ENCODE data around the gene TMEM270.
"Not testable (repeated sequence)": the region's sequence is repeated elsewhere in the genome, so short reads cannot be mapped to it uniquely, and the experiment has no call there.

The TMEM270 gene, protein sequence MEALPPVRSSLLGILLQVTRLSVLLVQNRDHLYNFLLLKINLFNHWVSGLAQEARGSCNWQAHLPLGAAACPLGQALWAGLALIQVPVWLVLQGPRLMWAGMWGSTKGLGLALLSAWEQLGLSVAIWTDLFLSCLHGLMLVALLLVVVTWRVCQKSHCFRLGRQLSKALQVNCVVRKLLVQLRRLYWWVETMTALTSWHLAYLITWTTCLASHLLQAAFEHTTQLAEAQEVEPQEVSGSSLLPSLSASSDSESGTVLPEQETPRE

DNA sequence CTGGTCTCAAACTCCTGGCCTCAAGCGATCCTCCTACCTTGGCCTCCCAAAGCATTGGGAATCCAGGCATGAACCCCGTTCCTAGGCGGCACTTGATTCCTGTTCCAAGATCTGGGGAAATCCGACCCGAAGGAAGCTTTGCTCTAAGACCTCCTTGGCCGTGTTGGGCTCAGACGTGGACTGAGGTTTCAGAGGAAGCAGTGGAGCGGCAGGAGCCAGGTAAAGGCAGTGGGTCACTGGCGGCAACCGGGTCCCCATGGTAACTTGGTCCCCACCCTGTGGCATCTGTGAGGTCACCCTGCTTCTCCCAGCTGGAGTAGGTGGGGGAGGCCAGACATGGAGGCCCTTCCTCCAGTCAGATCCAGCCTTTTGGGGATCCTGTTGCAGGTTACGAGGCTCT, at the start of gene TMEM270:
Gene TMEM270 (plus strand): TSS at position 301 of the 400 bp plus-strand sequence. CDS start 36 bp downstream, at position 337.
- Histone ChIP-seq H3K36me3 (ENCODE audit: insufficient read depth, low read length) (no peaks in the 10 kb centered on the region), H3K9me3 (ENCODE audit: low read length) (no peaks in the 10 kb centered on the region), H3K4me3 (ENCODE audit: low read depth in 1 of 2, low read length in 2 of 2) (no peak within 1 kb of the TSS), H3K4me1 (ENCODE audit: insufficient read depth, low read length) (no peaks in the 10 kb centered on the region), H3K27me3 (ENCODE audit: control insufficient read depth in 1 of 2, insufficient read depth in 2 of 2, low read length in 2 of 2) (peaks cover 0 to 1% of the 10 kb centered on the region in 2 donors), H3K27ac (ENCODE audit: low read depth, low read length) (no peak within 1 kb of the TSS), H3K9ac (ENCODE audit: low read length) (no peak within 1 kb of the TSS)

DNA sequence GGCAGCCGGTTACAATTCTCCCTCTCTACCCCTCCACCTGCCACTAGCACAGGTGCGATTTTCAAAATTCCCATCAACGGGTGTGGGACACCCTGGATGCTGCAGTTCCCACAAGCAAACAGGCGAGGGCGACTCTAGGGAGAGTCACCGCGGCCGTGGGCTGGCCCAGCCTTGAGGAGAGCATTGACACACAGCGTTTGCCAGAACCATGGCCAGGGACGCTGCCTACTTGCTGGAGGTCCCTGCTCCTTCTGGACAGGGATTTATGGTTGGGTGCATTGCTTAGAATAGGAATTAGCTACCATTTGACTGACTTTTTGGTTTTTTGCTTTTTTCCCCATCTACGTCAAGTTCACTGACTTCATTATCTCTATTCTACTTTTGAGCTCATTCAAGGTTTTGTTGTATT, 49.2 kb upstream of the TMEM270 start:
- Histone ChIP-seq H3K27me3 (ENCODE audit: control insufficient read depth in 1 of 2, insufficient read depth in 2 of 2, low read length in 2 of 2) (peaks cover 0 to 10% of the 10 kb centered on the region in 2 donors), H3K9me3 (ENCODE audit: low read length) (no peaks in the 10 kb centered on the region), H3K4me1 (ENCODE audit: insufficient read depth, low read length) (no peaks in the 10 kb centered on the region), H3K4me3 (ENCODE audit: low read depth in 1 of 2, low read length in 2 of 2) (no peak overlapping the region), H3K9ac (ENCODE audit: low read length) (no peak overlapping the region), H3K36me3 (ENCODE audit: insufficient read depth, low read length) (no peaks in the 10 kb centered on the region), H3K27ac (ENCODE audit: low read depth, low read length) (no peak overlapping the region)

DNA sequence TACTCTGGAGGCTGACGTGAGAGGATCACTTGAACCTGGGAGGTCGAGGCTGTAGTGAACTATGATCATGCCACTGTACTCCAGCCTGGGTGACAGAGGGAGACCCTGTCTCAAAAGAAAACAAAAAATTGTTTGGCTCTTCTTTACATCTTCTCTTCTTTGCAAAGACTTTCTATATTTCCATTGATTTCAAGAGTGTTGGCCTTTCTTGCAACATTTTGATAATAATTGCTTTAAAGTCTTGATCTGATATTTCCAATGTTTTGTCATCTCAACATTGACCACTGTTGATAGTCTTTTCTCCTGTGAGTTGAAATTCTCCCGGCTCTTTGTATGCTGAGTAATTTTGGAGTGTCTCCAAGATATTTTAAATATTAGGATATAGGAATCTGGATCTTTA, 48.0 kb upstream of the TMEM270 start:
- Histone ChIP-seq H3K27ac (ENCODE audit: low read depth, low read length) (no peak overlapping the region), H3K4me3 (ENCODE audit: low read depth in 1 of 2, low read length in 2 of 2) (no peak overlapping the region), H3K27me3 (ENCODE audit: control insufficient read depth in 1 of 2, insufficient read depth in 2 of 2, low read length in 2 of 2) (peaks cover 0 to 10% of the 10 kb centered on the region in 2 donors), H3K4me1 (ENCODE audit: insufficient read depth, low read length) (no peaks in the 10 kb centered on the region), H3K36me3 (ENCODE audit: insufficient read depth, low read length) (no peaks in the 10 kb centered on the region), H3K9me3 (ENCODE audit: low read length) (no peaks in the 10 kb centered on the region), H3K9ac (ENCODE audit: low read length) (no peak overlapping the region)

DNA sequence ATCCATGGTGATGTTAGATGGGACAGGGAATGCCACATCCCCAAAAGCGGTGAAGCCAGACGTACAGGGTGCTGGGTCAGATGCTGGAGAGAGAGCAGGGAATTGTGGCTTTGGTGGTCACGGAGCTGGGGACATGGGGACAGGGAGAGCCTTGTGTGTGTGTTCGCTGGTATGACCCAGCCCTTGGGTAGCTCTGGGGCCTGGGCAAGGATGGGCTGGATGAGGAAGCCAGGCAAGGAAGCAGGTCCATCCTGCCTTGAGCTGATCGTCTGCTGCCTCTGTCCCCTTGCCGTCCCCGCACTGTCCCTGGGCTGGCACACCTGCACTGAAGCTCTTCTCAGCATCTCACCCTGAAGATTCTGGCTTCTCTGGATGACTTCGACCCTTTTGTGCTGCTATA, 45.5 kb upstream of the TMEM270 start:
- no peaks in the 10 kb centered on the region for H3K36me3 ChIP-seq (ENCODE audit: insufficient read depth, low read length)
- H3K4me3 ChIP-seq (ENCODE audit: low read depth in 1 of 2, low read length in 2 of 2) = no peak overlapping the region
- peaks cover 0 to 8% of the 10 kb centered on the region in 2 donors for H3K27me3 ChIP-seq (ENCODE audit: control insufficient read depth in 1 of 2, insufficient read depth in 2 of 2, low read length in 2 of 2)
- H3K9me3 ChIP-seq (ENCODE audit: low read length) = no peaks in the 10 kb centered on the region
- H3K9ac ChIP-seq (ENCODE audit: low read length) = no peak overlapping the region
- H3K4me1 ChIP-seq (ENCODE audit: insufficient read depth, low read length) = no peaks in the 10 kb centered on the region
- no peak overlapping the region for H3K27ac ChIP-seq (ENCODE audit: low read depth, low read length)

DNA sequence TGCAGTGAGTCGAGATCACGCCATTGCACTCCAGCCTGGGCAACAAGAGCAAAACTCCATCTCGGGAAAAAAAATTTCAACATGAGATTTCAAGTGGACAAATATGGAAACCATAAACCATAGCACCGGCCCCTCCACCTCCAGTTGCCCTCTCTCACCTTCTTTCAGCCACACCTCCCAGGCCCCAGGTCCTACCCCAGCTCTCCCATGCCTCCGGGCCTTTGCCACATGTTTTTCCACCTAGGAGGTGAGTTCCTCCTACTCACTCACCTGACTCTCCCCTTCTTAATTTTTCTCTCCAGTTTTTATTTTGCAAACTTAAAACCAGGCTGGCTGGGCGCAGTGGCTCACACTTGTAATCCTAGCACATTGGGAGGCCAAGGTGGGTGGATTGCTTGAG, 43.8 kb upstream of the TMEM270 start:
- no peaks in the 10 kb centered on the region for H3K4me1 ChIP-seq (ENCODE audit: insufficient read depth, low read length)

DNA sequence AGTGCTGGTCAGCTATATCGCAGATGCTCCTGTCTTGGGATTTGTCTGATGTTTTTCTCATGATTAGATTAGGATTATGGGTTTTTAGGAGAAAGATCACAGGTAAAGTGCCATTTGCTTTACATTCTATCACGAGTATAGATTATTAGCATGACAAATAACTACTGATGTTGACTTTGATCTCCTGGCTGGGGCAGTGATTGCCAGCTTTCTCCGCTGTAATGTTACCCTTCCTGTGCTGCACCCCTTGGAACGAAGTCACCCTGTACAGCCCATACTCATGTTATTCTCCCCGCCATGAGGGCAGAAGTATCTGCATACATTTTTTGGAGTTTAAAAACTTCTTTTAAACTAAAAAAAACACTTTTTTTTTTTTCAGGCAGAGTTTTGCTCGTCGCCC, 40.9 kb upstream of the TMEM270 start:
- Histone ChIP-seq H3K27me3 (ENCODE audit: control insufficient read depth in 1 of 2, insufficient read depth in 2 of 2, low read length in 2 of 2) (no peaks in the 10 kb centered on the region), H3K27ac (ENCODE audit: low read depth, low read length) (no peak overlapping the region), H3K36me3 (ENCODE audit: insufficient read depth, low read length) (no peaks in the 10 kb centered on the region)

More for the DNA sequence above, 43.8 kb upstream of the TMEM270 start:
- no peaks in the 10 kb centered on the region for H3K27me3 ChIP-seq (ENCODE audit: control insufficient read depth in 1 of 2, insufficient read depth in 2 of 2, low read length in 2 of 2)
- H3K9ac ChIP-seq (ENCODE audit: low read length) = no peak overlapping the region
- H3K27ac ChIP-seq (ENCODE audit: low read depth, low read length) = no peak overlapping the region
- H3K9me3 ChIP-seq (ENCODE audit: low read length) = no peaks in the 10 kb centered on the region
- H3K36me3 ChIP-seq (ENCODE audit: insufficient read depth, low read length) = no peaks in the 10 kb centered on the region
- no peak overlapping the region for H3K4me3 ChIP-seq (ENCODE audit: low read depth in 1 of 2, low read length in 2 of 2)

DNA sequence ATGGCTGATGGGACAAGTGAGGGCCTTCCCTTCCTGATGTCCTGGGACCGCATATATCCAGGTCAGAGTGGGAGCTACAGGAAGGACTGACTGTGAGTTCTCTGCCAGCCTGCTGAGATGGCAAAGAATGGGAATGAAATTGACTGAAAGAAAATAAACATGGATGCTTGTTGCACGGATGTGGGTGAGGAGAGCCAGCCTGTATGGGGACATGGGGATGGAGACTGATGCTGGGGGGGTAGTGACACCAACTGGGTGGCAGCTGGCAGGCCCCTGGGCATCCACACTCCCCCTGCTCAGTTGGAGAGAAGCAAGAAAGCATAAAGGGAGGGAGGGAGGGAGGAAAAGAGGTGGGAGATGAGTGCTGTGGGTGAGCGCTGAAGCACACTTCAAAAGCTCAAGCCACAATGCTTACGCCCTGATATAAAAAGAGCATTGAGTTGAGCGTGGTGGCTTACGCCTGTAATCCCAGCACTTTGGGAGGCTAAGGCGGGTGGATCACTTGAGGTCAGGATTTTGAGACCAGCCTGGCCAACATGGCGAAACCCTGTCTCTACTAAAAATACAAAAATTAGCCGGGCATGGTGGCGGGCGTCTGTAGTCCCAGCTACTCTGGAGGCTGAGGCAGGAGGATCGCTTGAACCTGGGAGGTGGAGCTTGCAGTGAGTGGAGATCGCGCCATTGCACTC, 39.2 kb upstream of the TMEM270 start:
- not testable (repeated sequence) for H3K27ac ChIP-seq (ENCODE audit: low read depth, low read length); H3K9ac ChIP-seq (ENCODE audit: low read length)

More for the DNA sequence above, 40.9 kb upstream of the TMEM270 start:
- H3K4me3 ChIP-seq (ENCODE audit: low read depth in 1 of 2, low read length in 2 of 2) = no peak overlapping the region
- no peak overlapping the region for H3K9ac ChIP-seq (ENCODE audit: low read length)
- H3K9me3 ChIP-seq (ENCODE audit: low read length) = no peaks in the 10 kb centered on the region
- no peaks in the 10 kb centered on the region for H3K4me1 ChIP-seq (ENCODE audit: insufficient read depth, low read length)

DNA sequence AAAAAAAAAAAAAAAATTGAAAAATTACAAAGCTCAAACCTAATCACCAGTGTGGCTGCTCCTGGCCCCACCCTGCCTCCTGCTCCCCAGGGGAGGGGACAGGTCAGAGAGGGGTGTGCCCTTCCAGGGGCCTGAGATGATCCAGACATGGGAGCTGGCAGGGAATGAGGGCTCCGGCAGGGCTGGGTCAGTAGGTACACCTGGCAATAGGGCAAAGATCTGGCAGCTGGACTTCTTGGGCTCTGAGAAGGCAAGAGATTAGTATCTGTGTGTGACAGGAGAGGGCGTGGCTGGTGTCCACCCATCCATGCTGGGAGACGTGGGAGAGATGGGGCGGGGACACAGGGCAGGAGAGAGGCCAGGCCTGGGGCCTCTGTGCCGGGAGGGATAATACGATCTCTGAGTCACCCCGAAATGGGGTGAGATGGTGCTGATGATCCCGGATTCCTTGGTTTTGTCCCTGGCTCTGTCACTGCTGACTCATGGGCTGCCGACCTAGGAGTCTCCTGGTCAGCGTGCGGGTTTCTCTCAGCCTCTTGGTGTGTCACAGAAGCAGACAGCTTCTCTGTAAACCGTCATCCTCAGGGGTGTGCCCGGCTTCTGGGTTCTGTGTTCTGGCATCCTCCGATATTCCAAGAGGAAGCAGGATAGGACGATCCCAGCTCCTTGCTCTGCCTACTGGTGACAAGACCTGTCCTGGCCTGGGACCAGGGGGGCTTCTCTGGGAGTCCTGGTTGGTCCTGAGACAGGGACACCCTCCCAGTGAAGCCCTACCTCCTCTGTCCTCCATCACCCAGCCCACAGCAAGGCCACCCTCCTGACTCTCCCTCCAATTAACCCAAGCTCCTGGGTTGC, 38.4 kb upstream of the TMEM270 start:
- no peak overlapping the region for H3K4me3 ChIP-seq (ENCODE audit: low read depth in 1 of 2, low read length in 2 of 2)
- H3K27me3 ChIP-seq (ENCODE audit: control insufficient read depth in 1 of 2, insufficient read depth in 2 of 2, low read length in 2 of 2) = no peaks in the 10 kb centered on the region
- H3K27ac ChIP-seq (ENCODE audit: low read depth, low read length) = no peak overlapping the region
- no peaks in the 10 kb centered on the region for H3K9me3 ChIP-seq (ENCODE audit: low read length)
- H3K4me1 ChIP-seq (ENCODE audit: insufficient read depth, low read length) = peaks cover 6% of the 10 kb centered on the region
- no peak overlapping the region for H3K9ac ChIP-seq (ENCODE audit: low read length)
- H3K36me3 ChIP-seq (ENCODE audit: insufficient read depth, low read length) = no peaks in the 10 kb centered on the region

More for the DNA sequence above, 39.2 kb upstream of the TMEM270 start:
- H3K36me3 ChIP-seq (ENCODE audit: insufficient read depth, low read length); H3K4me3 ChIP-seq (ENCODE audit: low read depth in 1 of 2, low read length in 2 of 2); H3K27me3 ChIP-seq (ENCODE audit: control insufficient read depth in 1 of 2, insufficient read depth in 2 of 2, low read length in 2 of 2); H3K4me1 ChIP-seq (ENCODE audit: insufficient read depth, low read length); H3K9me3 ChIP-seq (ENCODE audit: low read length): not testable (repeated sequence)

DNA sequence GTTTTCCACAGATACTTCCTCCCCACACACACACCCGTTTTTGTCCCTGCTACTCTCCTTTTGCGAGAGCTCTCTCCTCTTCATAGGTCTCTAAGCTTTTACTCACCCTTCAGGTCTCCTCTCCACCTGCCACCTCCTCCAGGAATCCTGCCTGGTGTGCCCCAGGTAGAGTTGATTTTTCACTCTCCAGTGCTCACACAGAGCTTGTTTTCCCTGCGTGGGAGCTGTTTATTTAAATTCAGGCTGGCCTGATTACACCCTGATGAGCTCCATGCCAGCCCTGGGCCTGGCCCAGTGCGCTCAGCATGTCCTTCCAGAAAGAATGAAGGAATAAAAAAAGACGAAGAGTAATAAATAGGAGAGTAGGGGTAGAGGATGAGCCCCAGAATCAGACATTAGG, 37.7 kb upstream of the TMEM270 start:
- Histone ChIP-seq H3K27ac (ENCODE audit: low read depth, low read length) (no peak overlapping the region), H3K4me1 (ENCODE audit: insufficient read depth, low read length) (peaks cover 8% of the 10 kb centered on the region), H3K27me3 (ENCODE audit: control insufficient read depth in 1 of 2, insufficient read depth in 2 of 2, low read length in 2 of 2) (no peaks in the 10 kb centered on the region), H3K4me3 (ENCODE audit: low read depth in 1 of 2, low read length in 2 of 2) (no peak overlapping the region), H3K36me3 (ENCODE audit: insufficient read depth, low read length) (no peaks in the 10 kb centered on the region), H3K9ac (ENCODE audit: low read length) (no peak overlapping the region), H3K9me3 (ENCODE audit: low read length) (no peaks in the 10 kb centered on the region)

DNA sequence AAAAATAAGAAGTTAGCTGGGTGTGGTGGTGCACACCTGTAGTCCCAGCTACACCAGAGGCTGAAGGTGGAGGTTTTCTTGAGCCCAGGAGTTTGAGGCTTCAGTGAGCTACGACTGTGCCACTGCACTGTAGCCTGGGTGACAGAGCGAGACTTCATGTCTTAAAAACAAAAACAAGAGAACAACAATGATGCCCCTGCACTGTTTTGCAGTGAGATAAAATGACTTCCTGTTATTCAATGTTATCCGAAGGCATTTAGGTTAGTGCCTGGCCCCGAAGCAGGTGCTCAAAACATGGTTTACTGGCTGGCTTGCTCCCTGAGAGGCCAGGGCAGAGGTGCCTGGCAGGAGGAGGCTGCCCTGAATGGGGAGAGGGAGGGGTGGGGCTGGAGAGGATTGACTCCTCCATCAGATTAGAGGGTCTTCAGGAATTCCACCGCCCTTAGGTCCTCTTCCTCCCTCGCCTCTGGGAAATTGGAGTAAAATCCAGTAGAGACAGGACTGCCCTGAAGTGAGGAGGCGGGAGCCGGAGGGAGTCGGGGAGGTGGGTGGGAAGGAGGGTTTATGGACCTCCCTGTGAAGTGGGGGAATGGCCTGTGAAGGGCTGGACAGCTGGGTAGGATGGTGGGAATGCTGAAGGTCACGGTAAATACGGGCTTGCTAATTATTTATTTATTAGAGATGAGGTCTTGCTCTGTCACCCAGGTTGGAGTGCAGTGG, 36.9 kb upstream of the TMEM270 start:
- no peak overlapping the region for H3K9ac ChIP-seq (ENCODE audit: low read length)
- H3K4me1 ChIP-seq (ENCODE audit: insufficient read depth, low read length) = peaks cover 8% of the 10 kb centered on the region
- no peak overlapping the region for H3K27ac ChIP-seq (ENCODE audit: low read depth, low read length)
- no peaks in the 10 kb centered on the region for H3K9me3 ChIP-seq (ENCODE audit: low read length)
- no peak overlapping the region for H3K4me3 ChIP-seq (ENCODE audit: low read depth in 1 of 2, low read length in 2 of 2)
- no peaks in the 10 kb centered on the region for H3K36me3 ChIP-seq (ENCODE audit: insufficient read depth, low read length)
- no peaks in the 10 kb centered on the region for H3K27me3 ChIP-seq (ENCODE audit: control insufficient read depth in 1 of 2, insufficient read depth in 2 of 2, low read length in 2 of 2)

DNA sequence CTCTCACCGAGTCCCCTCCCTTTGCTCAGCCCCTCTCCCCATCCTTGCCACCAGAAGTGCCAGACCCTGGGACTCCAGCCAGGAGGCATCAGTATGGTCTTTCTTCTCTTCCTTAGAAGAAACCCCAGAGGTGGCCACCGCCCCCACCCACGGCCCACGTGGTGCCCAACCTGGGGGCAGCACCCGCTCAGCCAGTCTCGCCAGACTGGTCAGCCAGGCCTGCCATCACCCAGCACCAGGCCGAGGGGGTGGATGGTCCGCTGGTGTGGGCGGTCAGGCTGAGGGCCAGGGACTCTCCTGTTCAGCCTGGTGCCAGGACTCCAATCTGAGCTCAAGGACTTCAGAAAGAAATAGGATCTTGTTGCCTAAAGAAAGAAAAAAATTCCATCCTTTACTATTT, 36.0 kb upstream of the TMEM270 start:
- H3K27ac ChIP-seq (ENCODE audit: low read depth, low read length) = no peak overlapping the region

More for the DNA sequence above, 36.0 kb upstream of the TMEM270 start:
- Histone ChIP-seq H3K27me3 (ENCODE audit: control insufficient read depth in 1 of 2, insufficient read depth in 2 of 2, low read length in 2 of 2) (no peaks in the 10 kb centered on the region), H3K9me3 (ENCODE audit: low read length) (no peaks in the 10 kb centered on the region), H3K4me3 (ENCODE audit: low read depth in 1 of 2, low read length in 2 of 2) (no peak overlapping the region), H3K4me1 (ENCODE audit: insufficient read depth, low read length) (peaks cover 8% of the 10 kb centered on the region), H3K9ac (ENCODE audit: low read length) (no peak overlapping the region), H3K36me3 (ENCODE audit: insufficient read depth, low read length) (no peaks in the 10 kb centered on the region)
